Measurements from ENCODE around the gene DENND6B.

DNA sequence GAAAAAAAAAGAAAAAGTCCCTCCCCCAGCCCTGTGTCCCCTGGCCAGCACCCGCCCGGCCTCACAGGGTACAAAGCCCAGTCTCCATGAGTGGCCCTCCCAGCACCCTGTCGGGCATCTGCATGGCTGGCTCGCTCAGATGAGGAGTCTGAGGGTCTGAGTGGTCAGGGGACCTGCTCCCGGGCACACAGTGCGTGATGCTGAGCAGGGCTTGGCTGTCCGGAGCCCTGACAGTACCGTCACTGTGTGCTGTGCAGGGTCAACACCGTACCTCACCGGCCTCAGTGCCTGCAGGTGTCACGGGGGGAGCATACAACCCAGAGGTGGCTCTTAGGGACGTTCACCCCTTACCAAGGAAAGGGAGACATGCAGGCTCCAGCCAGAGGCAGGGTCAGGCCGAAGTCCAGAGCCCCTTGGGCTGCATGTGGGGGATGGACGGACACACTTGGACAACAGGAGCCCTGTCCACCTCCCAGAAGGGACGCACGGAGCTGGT is 15.8 kb downstream of the DENND6B start:
- no peak for TF ChIP-seq CTCF (IDR thresholded peaks at IDR 0.05)
- TF ChIP-seq POLR2A (IDR thresholded peaks at IDR 0.05) = no peak
- no peak for TF ChIP-seq POLR2AphosphoS5 (IDR thresholded peaks at IDR 0.05; ENCODE audit: insufficient read depth in 1 of 2, low read depth in 1 of 2)

Data from vagina (tissue), 2 donors.